K562 (cell line): ENCODE measurements around the gene SMIM22. TPM values are rescaled to one million over a fixed set of nuclear protein-coding genes. Genes with fewer than 3 reads are reported as not detected.
A peak's percentile ranks its signal among the peaks of the same experiment; 100 is the strongest.

Experiments used
- BCLAF1 ChIP-seq, 2 experiments: fragments of 450-650 bp in 1 of 2; IDR thresholded peaks; 2 replicates each; pipeline ENCODE4 v1.6.1; 2011 to 2017; ENCODE audit warnings: low read depth in 2 of 2, antibody characterized with exemption in 1 of 2, borderline replicate concordance in 1 of 2, low read length in 1 of 2, mild to moderate bottlenecking in 1 of 2, mixed read lengths in 1 of 2; ENCODE audit not compliant: control insufficient read depth in 1 of 2
- CCNT2 ChIP-seq: IDR thresholded peaks from 2 replicates; pipeline ENCODE4 v1.6.1; 2011; ENCODE audit warnings: borderline replicate concordance, low read depth, mild to moderate bottlenecking, moderate library complexity, mixed read lengths, low read length; ENCODE audit not compliant: insufficient read length; ENCODE audit errors: extremely low read depth
- MGA ChIP-seq: fragments of 450-650 bp; IDR thresholded peaks from 2 replicates; pipeline ENCODE4 v1.6.1; 2016; ENCODE audit warnings: mild to moderate bottlenecking, moderate library complexity
- OTX1 ChIP-seq: fragments of 450-650 bp; formaldehyde crosslinking; IDR thresholded peaks from 2 replicates; pipeline ENCODE4 v1.4.0; 2022; ENCODE audit warnings: mild to moderate bottlenecking
- TAF7 ChIP-seq: fragments of 450-650 bp; IDR thresholded peaks from 2 replicates; pipeline ENCODE4 v1.6.1; 2016; ENCODE audit warnings: missing genetic modification characterization, missing compliant biosample characterization
- ZNF609 ChIP-seq: sonication (generic); formaldehyde crosslinking; IDR thresholded peaks from 2 replicates; pipeline ENCODE4 v1.8.1; 2023; ENCODE audit warnings: missing genetic modification reagents, mild to moderate bottlenecking, borderline replicate concordance
- polyA plus RNA-seq, 8 experiments: library from polyadenylated mRNA; depleted of rRNA in 4 of 8; stranded (reverse) in 5 of 8; unstranded in 3 of 8; fragments of >200 nt; fragmentation: Nextera tagmentation in 2 of 8; fragmentation: Illumina TruSeq in 1 of 8; extraction: Ambion mirVana in 2 of 8; extraction: Trizol in 1 of 8; gene quantifications; 2 replicates each; pipeline versions ENCODE4 v1.2.1 to v1.2.3, GENCODE V29; 2011 to 2014; ENCODE audit warnings: inconsistent platforms in 1 of 8, missing spikeins in 1 of 8
- total RNA-seq, 7 experiments: library from RNA; depleted of rRNA in 6 of 7; stranded (reverse); fragments of >200 nt in 6 of 7; fragmentation: Illumina TruSeq in 2 of 7; extraction: Trizol in 2 of 7; gene quantifications; 2 replicates each; pipeline versions ENCODE4 v1.2.1 to v1.2.3, GENCODE V29; 2011 to 2021; ENCODE audit warnings: low replicate concordance in 1 of 7

Gene SMIM22
- total and polyA plus RNA-seq, 9 of the 15 experiments (the other 6 are each of a cell fraction or from before 2014, with no cell fraction given) = not detected

- TF ChIP-seq ZNF609 (no peak), BCLAF1 (IDR thresholded peaks at IDR 0.05; ENCODE audit: borderline replicate concordance in 1 of 2, control insufficient read depth in 1 of 2, low read depth in 2 of 2, low read length in 1 of 2) (no peak), OTX1 (CRISPR knock-in tag) (no peak), TAF7 (tag) (peak; percentile 61; the same call in 1 of the 2 replicates), MGA (no peak), CCNT2 (no peak)
Measured at GRCh38 chr16:4767872-4768548, 27.2 kb upstream of the SMIM22 start (continued).
